ENCODE measurements around the gene SCAF4. TPM values are rescaled to one million over a fixed set of nuclear protein-coding genes. Genes with fewer than 3 reads are reported as not detected.

Gene SCAF4
- total RNA-seq, 2 experiments from 2014 or later = 52.0 to 53.9 TPM

DNA sequence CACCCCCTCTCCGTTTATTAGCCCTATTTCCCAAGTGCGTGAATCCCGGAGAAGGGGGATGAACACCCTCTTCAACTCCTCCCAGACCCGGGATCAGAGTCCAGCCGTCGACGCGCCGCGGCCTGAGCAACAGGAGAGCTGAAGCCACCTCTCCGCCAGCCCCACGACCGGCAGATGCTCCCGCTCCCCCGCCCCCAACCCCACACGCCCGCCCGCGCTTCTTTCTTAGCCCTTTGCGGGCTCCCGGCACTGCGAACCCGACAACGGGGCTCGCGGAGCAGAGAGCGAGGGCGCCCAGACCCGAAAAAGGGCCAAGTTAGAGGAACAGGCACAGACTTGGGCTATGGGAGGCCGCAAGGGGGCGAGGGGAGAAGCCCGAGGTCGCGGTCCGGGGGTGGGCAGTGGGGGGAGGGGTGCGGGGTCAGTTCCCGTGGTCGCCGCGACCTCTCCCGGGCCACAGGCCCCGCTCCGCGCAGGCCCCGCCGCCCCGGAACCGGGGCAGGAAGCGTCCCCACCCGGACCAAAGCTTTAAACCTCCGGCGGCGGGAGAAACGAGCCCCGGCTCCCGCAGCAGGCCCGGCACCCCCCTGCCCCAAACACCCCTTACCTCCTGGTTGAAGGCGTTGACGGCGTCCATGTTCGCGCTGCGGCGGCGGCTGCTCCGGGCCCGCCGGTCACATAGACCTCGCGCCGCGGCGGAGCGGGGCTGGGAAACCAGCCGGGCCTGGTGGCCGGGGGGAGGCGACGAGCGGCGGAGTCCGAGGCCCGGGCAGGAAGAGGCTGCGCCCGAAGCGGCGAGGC, 662 bp downstream of the SCAF4 start:
- H3K27ac Mint-ChIP-seq = peak overlapping the region; percentile 78
- H3K9me3 Mint-ChIP-seq (ENCODE audit: low read depth) = no peaks in the 10 kb centered on the region
- DNase-seq = peak; percentile 63
- no peaks in the 10 kb centered on the region for H3K27me3 Mint-ChIP-seq
- peak; percentile 34 for ATAC-seq
- peak overlapping the region; percentile 84 for H3K4me3 Mint-ChIP-seq
- H3K4me1 Mint-ChIP-seq = peaks cover 15% of the 10 kb centered on the region
- peaks cover 7% of the 10 kb centered on the region for H3K36me3 Mint-ChIP-seq
- CTCF ChIA-PET = interaction anchor here (1.0 kb wide), 1 partner anchor 42 kb away, joined by 3 read pairs; no protein-coding TSS in a partner anchor

GRCh38 chr21:31730712-31731055, 1.2 kb downstream of the SCAF4 start:
- Mint-ChIP-seq H3K4me1 (peaks cover 15% of the 10 kb centered on the region), H3K27me3 (no peaks in the 10 kb centered on the region), H3K27ac (peak overlapping the region; percentile 73), H3K4me3 (peak overlapping the region; percentile 84), H3K9me3 (ENCODE audit: low read depth) (no peaks in the 10 kb centered on the region), H3K36me3 (peaks cover 7% of the 10 kb centered on the region)
- DNase-seq = no peak
- ATAC-seq = no peak
- CTCF ChIA-PET = interaction anchor here (1.0 kb wide), 1 partner anchor 42 kb away, joined by 3 read pairs; no protein-coding TSS in a partner anchor

DNA sequence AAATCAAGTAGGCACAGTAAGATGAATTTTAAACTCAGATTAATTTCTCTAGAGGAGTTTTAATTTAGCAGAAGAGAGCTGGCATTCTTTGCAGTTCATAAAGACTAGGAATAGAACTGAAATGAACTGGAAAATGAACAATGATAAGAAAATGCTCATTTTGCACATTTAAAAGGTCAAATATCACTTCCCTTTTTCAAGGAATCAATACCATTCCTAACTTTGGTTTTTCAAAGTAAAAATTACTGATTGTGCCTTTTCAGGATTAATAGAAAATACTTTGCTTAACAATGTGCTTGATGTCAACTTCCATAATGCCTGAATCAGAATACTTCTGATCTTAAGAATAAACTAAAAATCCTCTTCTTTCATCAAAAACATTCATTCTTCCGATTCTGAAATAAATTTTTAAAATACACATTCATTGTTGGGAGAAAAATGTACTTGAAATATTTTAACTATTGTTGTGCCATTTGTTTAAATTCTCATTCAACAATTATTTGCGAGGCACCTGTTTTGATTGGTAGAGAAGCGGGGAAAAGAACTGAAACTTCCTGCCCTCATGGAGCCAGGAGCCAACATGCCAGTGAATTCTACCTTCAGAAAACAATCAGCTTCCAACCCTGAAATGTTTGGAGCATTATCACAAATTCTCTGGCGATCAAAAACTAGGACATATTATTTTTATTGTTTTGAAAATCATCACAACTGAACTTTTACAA, 2.1 kb downstream of the SCAF4 start:
- Mint-ChIP-seq H3K27ac (no peak overlapping the region), H3K9me3 (ENCODE audit: low read depth) (no peaks in the 10 kb centered on the region), H3K4me3 (peak overlapping the region; percentile 84), H3K27me3 (no peaks in the 10 kb centered on the region), H3K36me3 (peaks cover 13% of the 10 kb centered on the region), H3K4me1 (peaks cover 24% of the 10 kb centered on the region)
- CTCF ChIA-PET = no interaction called here
- ATAC-seq (no peak), DNase-seq (no peak)

GRCh38 chr21:31728952-31729351, 3.0 kb downstream of the SCAF4 start:
- peaks cover 29% of the 10 kb centered on the region for H3K4me1 Mint-ChIP-seq
- no peak overlapping the region for H3K27ac Mint-ChIP-seq
- CTCF ChIA-PET = no interaction called here
- no peaks in the 10 kb centered on the region for H3K27me3 Mint-ChIP-seq
- DNase-seq (no peak), ATAC-seq (no peak)
- H3K4me3 Mint-ChIP-seq = no peak overlapping the region
- no peaks in the 10 kb centered on the region for H3K9me3 Mint-ChIP-seq (ENCODE audit: low read depth)
- peaks cover 16% of the 10 kb centered on the region for H3K36me3 Mint-ChIP-seq

- CTCF ChIA-PET = no interaction called here
- H3K27ac Mint-ChIP-seq = no peak overlapping the region
- peaks cover 29% of the 10 kb centered on the region for H3K4me1 Mint-ChIP-seq
- peaks cover 16% of the 10 kb centered on the region for H3K36me3 Mint-ChIP-seq
- no peak overlapping the region for H3K4me3 Mint-ChIP-seq
- no peak for DNase-seq
- H3K9me3 Mint-ChIP-seq (ENCODE audit: low read depth) = no peaks in the 10 kb centered on the region
- no peaks in the 10 kb centered on the region for H3K27me3 Mint-ChIP-seq
- no peak for ATAC-seq
Measured at GRCh38 chr21:31728191-31728590, 3.7 kb downstream of the SCAF4 start.

GRCh38 chr21:31727181-31727580, 4.7 kb downstream of the SCAF4 start:
- DNase-seq (no peak), ATAC-seq (no peak)
- no peaks in the 10 kb centered on the region for H3K27me3 Mint-ChIP-seq
- H3K4me1 Mint-ChIP-seq = peaks cover 29% of the 10 kb centered on the region
- no peak overlapping the region for H3K4me3 Mint-ChIP-seq
- H3K36me3 Mint-ChIP-seq = peaks cover 16% of the 10 kb centered on the region
- H3K9me3 Mint-ChIP-seq (ENCODE audit: low read depth) = no peaks in the 10 kb centered on the region
- no peak overlapping the region for H3K27ac Mint-ChIP-seq
- CTCF ChIA-PET = no interaction called here

DNA sequence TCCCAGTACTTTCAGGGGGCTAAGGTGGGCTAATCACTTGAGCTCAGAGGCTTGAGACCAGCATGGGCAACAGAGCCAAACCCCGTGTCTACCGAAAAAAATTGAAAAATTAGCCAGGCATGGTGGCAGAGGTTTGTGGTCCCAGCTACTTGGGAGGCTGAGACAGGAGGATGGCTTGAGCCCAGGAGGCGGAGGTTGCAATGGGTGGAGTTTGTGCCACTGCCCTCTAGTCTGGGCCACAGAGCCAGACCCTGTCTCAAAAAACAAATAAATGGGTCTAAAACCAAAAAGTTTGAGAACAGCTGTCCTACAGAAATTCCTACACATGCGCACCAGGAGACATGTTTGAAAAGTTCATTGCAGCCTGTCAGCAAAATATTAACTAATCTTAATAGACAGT, 5.5 kb downstream of the SCAF4 start:
- no peak overlapping the region for H3K4me3 Mint-ChIP-seq
- no peak for DNase-seq
- peaks cover 30% of the 10 kb centered on the region for H3K4me1 Mint-ChIP-seq
- ATAC-seq = no peak
- H3K27ac Mint-ChIP-seq = no peak overlapping the region
- peaks cover 17% of the 10 kb centered on the region for H3K36me3 Mint-ChIP-seq
- no peaks in the 10 kb centered on the region for H3K9me3 Mint-ChIP-seq (ENCODE audit: low read depth)
- CTCF ChIA-PET = no interaction called here
- no peaks in the 10 kb centered on the region for H3K27me3 Mint-ChIP-seq

- ATAC-seq = peak; percentile 80
- Mint-ChIP-seq H3K36me3 (peaks cover 18% of the 10 kb centered on the region), H3K27me3 (no peaks in the 10 kb centered on the region), H3K9me3 (ENCODE audit: low read depth) (no peaks in the 10 kb centered on the region), H3K27ac (no peak overlapping the region), H3K4me1 (peaks cover 32% of the 10 kb centered on the region), H3K4me3 (no peak overlapping the region)
- no peak for DNase-seq
- CTCF ChIA-PET = no interaction called here
Measured at GRCh38 chr21:31725202-31725839, 6.6 kb downstream of the SCAF4 start.

GRCh38 chr21:31724552-31724951, 7.4 kb downstream of the SCAF4 start:
- peaks cover 22% of the 10 kb centered on the region for H3K36me3 Mint-ChIP-seq
- H3K4me1 Mint-ChIP-seq = peaks cover 31% of the 10 kb centered on the region
- ATAC-seq (no peak), DNase-seq (no peak)
- H3K27ac Mint-ChIP-seq = no peak overlapping the region
- no peak overlapping the region for H3K4me3 Mint-ChIP-seq
- H3K27me3 Mint-ChIP-seq = no peaks in the 10 kb centered on the region
- CTCF ChIA-PET = no interaction called here
- no peaks in the 10 kb centered on the region for H3K9me3 Mint-ChIP-seq (ENCODE audit: low read depth)

DNA sequence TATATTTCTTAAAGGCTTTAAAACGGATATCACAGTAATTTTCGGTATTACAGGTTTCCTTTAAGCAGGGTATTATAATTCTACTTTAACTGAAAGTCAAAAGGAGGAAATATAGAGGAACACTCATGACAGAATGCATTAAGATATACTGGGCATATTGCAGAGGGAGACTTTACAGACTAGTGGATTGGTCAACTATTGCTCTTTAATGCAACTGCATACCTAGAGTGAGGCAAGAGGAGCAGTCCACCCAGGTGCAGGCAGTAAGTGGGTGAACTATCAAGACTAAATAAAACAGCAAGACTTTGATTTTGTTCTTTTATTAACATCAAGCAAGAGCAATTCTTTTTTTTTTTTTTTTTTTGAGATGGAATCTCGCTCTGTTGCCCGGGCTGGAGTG, 10.5 kb downstream of the SCAF4 start:
- Mint-ChIP-seq H3K36me3 (peaks cover 21% of the 10 kb centered on the region), H3K4me3 (no peak overlapping the region), H3K9me3 (ENCODE audit: low read depth) (no peaks in the 10 kb centered on the region), H3K27me3 (no peaks in the 10 kb centered on the region), H3K27ac (no peak overlapping the region), H3K4me1 (peaks cover 32% of the 10 kb centered on the region)
- CTCF ChIA-PET = no interaction called here
- no peak for DNase-seq
- ATAC-seq = no peak

DNA sequence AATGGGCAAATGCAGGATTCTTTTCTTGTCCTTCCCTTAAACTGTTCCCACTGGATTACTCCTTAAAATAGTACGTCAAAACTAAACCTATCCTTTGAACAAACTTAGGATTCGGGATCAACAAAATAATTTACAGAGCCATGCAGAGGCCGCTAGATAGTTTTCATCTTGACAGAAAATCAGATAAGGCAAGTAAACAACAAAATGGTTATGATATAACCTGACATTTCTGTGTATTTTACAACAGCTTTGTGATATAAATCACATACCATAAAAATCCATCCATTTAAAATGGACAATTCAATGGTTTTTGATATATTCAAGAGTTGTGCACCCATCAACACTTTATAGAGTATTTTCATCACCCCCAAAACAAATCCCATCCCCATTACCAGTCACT, 11.2 kb downstream of the SCAF4 start:
- ATAC-seq (no peak), DNase-seq (no peak)
- Mint-ChIP-seq H3K27me3 (no peaks in the 10 kb centered on the region), H3K4me1 (peaks cover 31% of the 10 kb centered on the region), H3K9me3 (ENCODE audit: low read depth) (no peaks in the 10 kb centered on the region), H3K27ac (no peak overlapping the region), H3K4me3 (no peak overlapping the region), H3K36me3 (peaks cover 21% of the 10 kb centered on the region)
- CTCF ChIA-PET = no interaction called here

DNA sequence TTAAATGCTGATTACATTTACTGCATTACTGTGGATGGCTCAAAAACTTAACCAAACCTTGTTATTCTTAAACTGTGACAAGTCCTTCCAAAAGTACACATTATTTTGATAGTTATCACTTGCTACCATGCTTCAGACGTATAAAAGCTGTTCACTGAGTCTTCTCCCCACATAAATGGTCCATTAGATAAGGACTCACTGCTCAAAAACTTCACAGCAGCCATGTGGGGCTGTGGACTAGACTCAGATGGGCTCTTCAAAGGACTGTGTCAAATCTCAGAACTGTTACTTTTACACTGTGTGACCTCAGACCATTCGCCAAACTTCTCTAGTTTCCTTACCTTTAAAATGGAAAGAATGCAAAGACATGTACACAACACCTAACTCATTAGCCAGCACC, 11.6 kb downstream of the SCAF4 start:
- Mint-ChIP-seq H3K27ac (no peak overlapping the region), H3K27me3 (no peaks in the 10 kb centered on the region), H3K36me3 (peaks cover 21% of the 10 kb centered on the region), H3K4me1 (peaks cover 28% of the 10 kb centered on the region), H3K4me3 (no peak overlapping the region), H3K9me3 (ENCODE audit: low read depth) (no peaks in the 10 kb centered on the region)
- CTCF ChIA-PET = no interaction called here
- ATAC-seq (no peak), DNase-seq (no peak)

DNA sequence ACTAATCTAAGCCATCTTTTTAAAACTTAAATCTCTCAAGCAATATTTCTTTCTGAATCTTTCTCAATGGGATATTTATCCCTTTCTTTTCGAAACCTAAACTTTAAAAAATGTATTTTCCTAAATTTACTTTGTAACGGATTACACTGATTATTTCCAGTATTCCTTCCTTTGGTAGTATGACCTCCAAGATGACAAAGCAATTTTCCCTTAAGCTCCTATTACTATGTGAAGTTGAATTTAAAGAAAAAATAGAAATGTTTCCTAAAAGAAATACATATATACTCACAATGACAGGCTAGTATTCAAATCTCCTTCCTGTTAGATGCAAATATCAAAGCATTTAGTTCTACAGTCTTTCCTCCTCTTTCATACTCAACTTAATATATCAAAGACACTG, 15.8 kb downstream of the SCAF4 start:
- H3K9me3 Mint-ChIP-seq (ENCODE audit: low read depth) = no peaks in the 10 kb centered on the region
- peaks cover 11% of the 10 kb centered on the region for H3K36me3 Mint-ChIP-seq
- peaks cover 34% of the 10 kb centered on the region for H3K4me1 Mint-ChIP-seq
- no peaks in the 10 kb centered on the region for H3K27me3 Mint-ChIP-seq
- ATAC-seq (no peak), DNase-seq (no peak)
- no peak overlapping the region for H3K27ac Mint-ChIP-seq
- H3K4me3 Mint-ChIP-seq = no peak overlapping the region
- CTCF ChIA-PET = no interaction called here
